HEK293 (cell line): ENCODE results near the gene HCN4.

Experiments used
- CTCF ChIA-PET: fragments of 350-600 bp; formaldehyde crosslinking; extraction: SDS; loops from one replicate; lab custom pipeline; 2021; ENCODE audit warnings: antibody characterized with exemption; lab: Yijun Ruan, JAX
- POLR2A ChIA-PET: fragments of 300-600 bp; formaldehyde crosslinking; extraction: SDS; loops from one replicate; lab custom pipeline; 2020; ENCODE audit warnings: antibody characterized with exemption, inconsistent platforms; lab: Yijun Ruan, JAX
- H3K27ac ChIP-seq: fragments of 200-500 bp; sonication (Bioruptor generic); 2 replicates; pipeline ENCODE4 v1.5.1; 2014; ENCODE audit warnings: low read depth, low read length, control low read depth, inconsistent platforms; ENCODE audit errors: extremely low read depth
- H3K36me3 ChIP-seq, 2 experiments: fragments of 200-500 bp in 1 of 2; sonication (Bioruptor generic) in 1 of 2; 1 replicate in 1 of 2; 2 replicates in 1 of 2; pipeline ENCODE4 v1.5.1; 2014 to 2017; ENCODE audit warnings: inconsistent platforms in 2 of 2, low read length in 2 of 2; ENCODE audit not compliant: control insufficient read depth in 2 of 2, insufficient read depth in 1 of 2
- H3K4me1 ChIP-seq: fragments of 200-500 bp; sonication (Bioruptor generic); 2 replicates; pipeline ENCODE4 v1.5.1; 2014; ENCODE audit warnings: mild to moderate bottlenecking, low read length, inconsistent platforms; ENCODE audit not compliant: control insufficient read depth, insufficient read depth
- H3K4me3 ChIP-seq: 2 replicates; pipeline ENCODE4 v1.5.1; 2011; ENCODE audit warnings: low read depth, mild to moderate bottlenecking, control low read depth, low read length, moderate library complexity
- H3K9me3 ChIP-seq: fragments of 200-500 bp; sonication (Bioruptor generic); 2 replicates; pipeline ENCODE4 v1.5.1; 2014; ENCODE audit warnings: low read depth, low read length, inconsistent platforms; ENCODE audit not compliant: control insufficient read depth, insufficient read depth
- BCL11A ChIP-seq: fragments of 450-650 bp; formaldehyde crosslinking; IDR thresholded peaks from 2 replicates; pipeline ENCODE4 v1.5.1; 2016; ENCODE audit warnings: low read depth, missing biosample characterization, missing genetic modification characterization
- GLIS1 ChIP-seq: fragments of 450-650 bp; formaldehyde crosslinking; IDR thresholded peaks from 2 replicates; pipeline ENCODE4 v1.5.1; 2016; ENCODE audit warnings: missing biosample characterization, missing genetic modification characterization
- GLIS2 ChIP-seq: fragments of 450-650 bp; formaldehyde crosslinking; IDR thresholded peaks from 2 replicates; pipeline ENCODE4 v1.5.1; 2016; ENCODE audit warnings: missing biosample characterization, missing genetic modification characterization
- KLF9 ChIP-seq: fragments of 450-650 bp; formaldehyde crosslinking; IDR thresholded peaks from 2 replicates; pipeline ENCODE4 v1.5.1; 2016; ENCODE audit warnings: missing biosample characterization, missing genetic modification characterization, low read depth
- OVOL3 ChIP-seq: fragments of 450-650 bp; formaldehyde crosslinking; IDR thresholded peaks from 2 replicates; pipeline ENCODE4 v1.5.1; 2016; ENCODE audit warnings: missing biosample characterization, missing genetic modification characterization
- ZNF202 ChIP-seq: fragments of 450-650 bp; formaldehyde crosslinking; IDR thresholded peaks from 2 replicates; pipeline ENCODE4 v1.5.1; 2016; ENCODE audit warnings: missing biosample characterization, missing genetic modification characterization, borderline replicate concordance
- ZNF292 ChIP-seq: fragments of 450-650 bp; formaldehyde crosslinking; IDR thresholded peaks from 2 replicates; pipeline ENCODE4 v1.5.1; 2016; ENCODE audit warnings: low read depth, missing biosample characterization, missing genetic modification characterization, borderline replicate concordance
- ZNF585B ChIP-seq: fragments of 450-650 bp; formaldehyde crosslinking; IDR thresholded peaks from 2 replicates; pipeline ENCODE4 v1.5.1; 2016; ENCODE audit warnings: missing biosample characterization, missing genetic modification characterization
- ZNF623 ChIP-seq: fragments of 450-650 bp; formaldehyde crosslinking; IDR thresholded peaks from 2 replicates; pipeline ENCODE4 v1.5.1; 2016; ENCODE audit warnings: missing biosample characterization, missing genetic modification characterization
- ZNF701 ChIP-seq: fragments of 450-650 bp; formaldehyde crosslinking; IDR thresholded peaks from 2 replicates; pipeline ENCODE4 v1.5.1; 2016; ENCODE audit warnings: missing biosample characterization, missing genetic modification characterization
- ZNF707 ChIP-seq: fragments of 450-650 bp; formaldehyde crosslinking; IDR thresholded peaks from 2 replicates; pipeline ENCODE4 v1.5.1; 2016; ENCODE audit warnings: missing biosample characterization, missing genetic modification characterization
- ZNF76 ChIP-seq: fragments of 450-650 bp; formaldehyde crosslinking; IDR thresholded peaks from 2 replicates; pipeline ENCODE4; 2016; ENCODE audit warnings: low read depth, missing biosample characterization, missing genetic modification characterization, borderline replicate concordance
- ZXDB ChIP-seq: fragments of 450-650 bp; formaldehyde crosslinking; IDR thresholded peaks from 2 replicates; pipeline ENCODE4 v1.5.1; 2016; ENCODE audit warnings: missing biosample characterization, missing genetic modification characterization
- TF ChIP-seq, protein P1 (sequence below): fragments of 450-650 bp; formaldehyde crosslinking; IDR thresholded peaks from 2 replicates; pipeline ENCODE4 v1.5.1; 2016; ENCODE audit warnings: missing biosample characterization, missing genetic modification characterization
- TF ChIP-seq, protein P2 (sequence below): fragments of 450-650 bp; formaldehyde crosslinking; IDR thresholded peaks from 2 replicates; pipeline ENCODE4; 2016; ENCODE audit warnings: missing biosample characterization, missing genetic modification characterization
- TF ChIP-seq, protein P3 (sequence below): fragments of 450-650 bp; formaldehyde crosslinking; IDR thresholded peaks from 2 replicates; pipeline ENCODE4 v1.5.1; 2016; ENCODE audit warnings: missing biosample characterization, missing genetic modification characterization
- TF ChIP-seq, protein P4 (sequence below): fragments of 450-650 bp; formaldehyde crosslinking; IDR thresholded peaks from 2 replicates; pipeline ENCODE4 v1.5.1; 2016; ENCODE audit warnings: missing biosample characterization, missing genetic modification characterization
- TF ChIP-seq, protein P5 (sequence below): fragments of 450-650 bp; formaldehyde crosslinking; IDR thresholded peaks from 2 replicates; pipeline ENCODE4 v1.5.1; 2016; ENCODE audit warnings: missing biosample characterization, missing genetic modification characterization, low read depth
- TF ChIP-seq, protein P6 (sequence below): fragments of 450-650 bp; formaldehyde crosslinking; IDR thresholded peaks from 2 replicates; pipeline ENCODE4 v1.5.1; 2017; ENCODE audit warnings: missing biosample characterization, missing genetic modification characterization
- TF ChIP-seq, protein P7 (sequence below): sonication (generic); formaldehyde crosslinking; IDR thresholded peaks from 2 replicates; pipeline ENCODE4 v1.8.1; 2022; ENCODE audit warnings: mild to moderate bottlenecking, moderate library complexity, missing genetic modification reagents

Gene HCN4

DNA sequence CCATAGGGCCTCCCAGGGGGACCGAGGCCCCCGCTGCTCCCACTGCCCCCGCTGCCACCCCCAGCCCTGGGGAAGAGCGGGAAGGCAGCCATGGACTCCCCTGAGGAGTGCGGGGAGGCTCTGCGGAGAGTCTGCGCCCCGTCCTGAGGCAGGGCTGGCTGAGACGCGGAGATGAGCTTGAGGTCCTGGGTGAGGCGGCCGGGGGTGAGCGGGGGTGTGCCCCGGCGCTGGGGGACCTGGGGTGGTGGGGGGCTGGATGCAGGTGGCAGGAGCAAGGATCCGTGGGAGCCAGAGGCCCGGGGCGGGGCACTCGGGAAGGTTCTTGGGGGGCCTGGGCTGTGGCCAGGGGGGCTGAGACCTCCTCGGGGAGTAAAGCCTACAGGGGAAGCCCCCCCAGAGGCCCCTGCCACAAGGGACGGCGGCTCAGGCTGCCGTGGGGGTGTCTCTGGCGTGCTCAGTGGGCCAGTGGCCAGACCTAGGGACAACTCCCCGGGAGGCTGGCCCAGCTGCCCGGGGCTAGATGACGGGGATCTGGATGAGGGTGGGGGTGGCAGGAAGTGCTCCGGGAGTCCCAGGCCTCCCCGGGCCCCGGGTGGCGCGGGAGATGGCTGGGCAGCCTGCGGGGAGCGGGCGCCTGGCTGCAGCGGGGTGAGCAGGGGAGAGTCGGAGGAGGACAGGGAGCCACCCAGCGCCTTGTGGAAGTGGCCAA is 45.9 kb downstream of the HCN4 start:
- TF ChIP-seq ZNF202 (tag by site-specific recombination), result no peak
- TF ChIP-seq GLIS2 (tag by site-specific recombination), result peak; percentile 61
- TF ChIP-seq GLIS1 (tag by site-specific recombination), result peak; percentile 75
- TF ChIP-seq ZXDB (tag by site-specific recombination), result no peak
- TF ChIP-seq, protein P1, sequence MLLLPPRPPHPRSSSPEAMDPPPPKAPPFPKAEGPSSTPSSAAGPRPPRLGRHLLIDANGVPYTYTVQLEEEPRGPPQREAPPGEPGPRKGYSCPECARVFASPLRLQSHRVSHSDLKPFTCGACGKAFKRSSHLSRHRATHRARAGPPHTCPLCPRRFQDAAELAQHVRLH, result no peak
- TF ChIP-seq ZNF76, result no peak
- TF ChIP-seq, protein P2, sequence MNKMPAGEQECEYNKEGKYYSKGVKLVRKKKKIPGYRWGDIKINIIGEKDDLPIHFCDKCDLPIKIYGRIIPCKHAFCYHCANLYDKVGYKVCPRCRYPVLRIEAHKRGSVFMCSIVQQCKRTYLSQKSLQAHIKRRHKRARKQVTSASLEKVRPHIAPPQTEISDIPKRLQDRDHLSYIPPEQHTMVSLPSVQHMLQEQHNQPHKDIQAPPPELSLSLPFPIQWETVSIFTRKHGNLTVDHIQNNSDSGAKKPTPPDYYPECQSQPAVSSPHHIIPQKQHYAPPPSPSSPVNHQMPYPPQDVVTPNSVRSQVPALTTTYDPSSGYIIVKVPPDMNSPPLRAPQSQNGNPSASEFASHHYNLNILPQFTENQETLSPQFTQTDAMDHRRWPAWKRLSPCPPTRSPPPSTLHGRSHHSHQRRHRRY (tag by site-specific recombination), result no peak
- TF ChIP-seq, protein P3, sequence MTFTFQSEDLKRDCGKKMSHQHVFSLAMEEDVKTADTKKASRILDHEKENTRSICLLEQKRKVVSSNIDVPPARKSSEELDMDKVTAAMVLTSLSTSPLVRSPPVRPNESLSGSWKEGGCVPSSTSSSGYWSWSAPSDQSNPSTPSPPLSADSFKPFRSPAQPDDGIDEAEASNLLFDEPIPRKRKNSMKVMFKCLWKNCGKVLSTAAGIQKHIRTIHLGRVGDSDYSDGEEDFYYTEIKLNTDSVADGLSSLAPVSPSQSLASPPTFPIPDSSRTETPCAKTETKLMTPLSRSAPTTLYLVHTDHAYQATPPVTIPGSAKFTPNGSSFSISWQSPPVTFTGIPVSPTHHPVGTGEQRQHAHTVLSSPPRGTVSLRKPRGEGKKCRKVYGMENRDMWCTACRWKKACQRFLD (tag by site-specific recombination), result no peak
- no peaks in the 10 kb centered on the region for H3K36me3 ChIP-seq
- no peak overlapping the region for H3K27ac ChIP-seq
- no peaks in the 10 kb centered on the region for H3K4me1 ChIP-seq
- ChIA-PET CTCF (interaction anchor here (0.9 to 1.1 kb wide), 2 partner anchors 17 to 316 kb away, joined by 3 read pairs; no protein-coding TSS in a partner anchor), POLR2A (interaction anchor here (0.6 kb wide), 2 partner anchors 69 to 125 kb away, joined by 3 to 6 read pairs; no protein-coding TSS in a partner anchor)
- H3K9me3 ChIP-seq, result no peaks in the 10 kb centered on the region
- no peak overlapping the region for H3K4me3 ChIP-seq

DNA sequence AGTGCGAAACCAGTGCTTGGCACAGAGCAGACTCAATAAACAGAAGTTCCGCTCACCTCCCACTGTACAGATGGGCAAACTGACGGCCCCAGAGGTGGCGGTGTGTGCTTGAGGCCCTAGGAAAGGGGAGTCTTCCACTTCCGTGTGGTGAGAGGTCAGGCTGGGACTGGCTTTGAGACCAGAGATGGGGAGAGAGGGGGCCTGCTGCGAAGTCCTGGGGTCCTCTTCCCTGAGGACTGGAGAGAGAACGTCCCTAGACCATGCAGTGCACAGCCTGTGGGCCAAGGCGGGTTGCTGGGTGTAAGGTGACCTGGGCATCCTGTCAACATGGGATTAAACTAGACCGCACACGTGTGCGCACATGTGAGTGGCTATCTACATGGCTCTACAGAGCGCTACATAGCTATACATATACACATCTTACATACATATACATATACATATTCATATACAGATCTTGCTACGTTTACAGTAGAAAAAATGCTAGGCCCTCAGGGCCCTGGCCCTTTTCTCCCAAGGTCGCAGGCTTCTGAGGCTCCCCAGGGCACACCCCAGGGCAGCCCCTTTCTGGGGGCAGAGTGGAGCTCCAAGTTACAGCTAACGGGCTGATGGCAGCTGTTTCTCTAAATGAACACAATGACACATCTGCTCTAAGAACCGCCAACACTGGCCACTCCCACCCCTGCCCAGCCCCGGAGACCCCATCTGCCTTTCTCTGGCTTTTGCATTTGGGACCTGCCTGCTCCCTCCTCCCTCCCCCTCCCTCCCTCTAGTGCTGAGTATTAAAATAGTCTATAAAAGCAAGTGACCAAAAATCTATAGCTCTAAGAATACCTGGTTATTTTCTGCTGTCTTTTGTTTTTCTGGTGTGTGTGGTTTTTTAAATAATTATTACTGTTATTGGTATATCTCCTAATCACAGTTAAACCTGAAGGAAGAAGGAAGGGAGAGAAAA is 47.0 kb downstream of the HCN4 start:
- Histone ChIP-seq H3K27ac (no peak overlapping the region), H3K4me1 (no peaks in the 10 kb centered on the region), H3K9me3 (no peaks in the 10 kb centered on the region), H3K36me3 (no peaks in the 10 kb centered on the region), H3K4me3 (no peak overlapping the region)
- CTCF ChIA-PET, result interaction anchor here (1.1 kb wide), 1 partner anchor 317 kb away, joined by 3 read pairs; no protein-coding TSS in a partner anchor
- POLR2A ChIA-PET, result interaction anchor here (0.6 to 0.7 kb wide), 2 partner anchors 126 to 157 kb away, joined by 3 to 6 read pairs; no protein-coding TSS in a partner anchor
- TF ChIP-seq, protein P4, sequence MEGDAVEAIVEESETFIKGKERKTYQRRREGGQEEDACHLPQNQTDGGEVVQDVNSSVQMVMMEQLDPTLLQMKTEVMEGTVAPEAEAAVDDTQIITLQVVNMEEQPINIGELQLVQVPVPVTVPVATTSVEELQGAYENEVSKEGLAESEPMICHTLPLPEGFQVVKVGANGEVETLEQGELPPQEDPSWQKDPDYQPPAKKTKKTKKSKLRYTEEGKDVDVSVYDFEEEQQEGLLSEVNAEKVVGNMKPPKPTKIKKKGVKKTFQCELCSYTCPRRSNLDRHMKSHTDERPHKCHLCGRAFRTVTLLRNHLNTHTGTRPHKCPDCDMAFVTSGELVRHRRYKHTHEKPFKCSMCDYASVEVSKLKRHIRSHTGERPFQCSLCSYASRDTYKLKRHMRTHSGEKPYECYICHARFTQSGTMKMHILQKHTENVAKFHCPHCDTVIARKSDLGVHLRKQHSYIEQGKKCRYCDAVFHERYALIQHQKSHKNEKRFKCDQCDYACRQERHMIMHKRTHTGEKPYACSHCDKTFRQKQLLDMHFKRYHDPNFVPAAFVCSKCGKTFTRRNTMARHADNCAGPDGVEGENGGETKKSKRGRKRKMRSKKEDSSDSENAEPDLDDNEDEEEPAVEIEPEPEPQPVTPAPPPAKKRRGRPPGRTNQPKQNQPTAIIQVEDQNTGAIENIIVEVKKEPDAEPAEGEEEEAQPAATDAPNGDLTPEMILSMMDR, result no peak
- TF ChIP-seq, protein P1, result no peak
- TF ChIP-seq, protein P5, sequence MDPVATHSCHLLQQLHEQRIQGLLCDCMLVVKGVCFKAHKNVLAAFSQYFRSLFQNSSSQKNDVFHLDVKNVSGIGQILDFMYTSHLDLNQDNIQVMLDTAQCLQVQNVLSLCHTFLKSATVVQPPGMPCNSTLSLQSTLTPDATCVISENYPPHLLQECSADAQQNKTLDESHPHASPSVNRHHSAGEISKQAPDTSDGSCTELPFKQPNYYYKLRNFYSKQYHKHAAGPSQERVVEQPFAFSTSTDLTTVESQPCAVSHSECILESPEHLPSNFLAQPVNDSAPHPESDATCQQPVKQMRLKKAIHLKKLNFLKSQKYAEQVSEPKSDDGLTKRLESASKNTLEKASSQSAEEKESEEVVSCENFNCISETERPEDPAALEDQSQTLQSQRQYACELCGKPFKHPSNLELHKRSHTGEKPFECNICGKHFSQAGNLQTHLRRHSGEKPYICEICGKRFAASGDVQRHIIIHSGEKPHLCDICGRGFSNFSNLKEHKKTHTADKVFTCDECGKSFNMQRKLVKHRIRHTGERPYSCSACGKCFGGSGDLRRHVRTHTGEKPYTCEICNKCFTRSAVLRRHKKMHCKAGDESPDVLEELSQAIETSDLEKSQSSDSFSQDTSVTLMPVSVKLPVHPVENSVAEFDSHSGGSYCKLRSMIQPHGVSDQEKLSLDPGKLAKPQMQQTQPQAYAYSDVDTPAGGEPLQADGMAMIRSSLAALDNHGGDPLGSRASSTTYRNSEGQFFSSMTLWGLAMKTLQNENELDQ, result no peak
- no peak for TF ChIP-seq ZNF707
- TF ChIP-seq, protein P6, sequence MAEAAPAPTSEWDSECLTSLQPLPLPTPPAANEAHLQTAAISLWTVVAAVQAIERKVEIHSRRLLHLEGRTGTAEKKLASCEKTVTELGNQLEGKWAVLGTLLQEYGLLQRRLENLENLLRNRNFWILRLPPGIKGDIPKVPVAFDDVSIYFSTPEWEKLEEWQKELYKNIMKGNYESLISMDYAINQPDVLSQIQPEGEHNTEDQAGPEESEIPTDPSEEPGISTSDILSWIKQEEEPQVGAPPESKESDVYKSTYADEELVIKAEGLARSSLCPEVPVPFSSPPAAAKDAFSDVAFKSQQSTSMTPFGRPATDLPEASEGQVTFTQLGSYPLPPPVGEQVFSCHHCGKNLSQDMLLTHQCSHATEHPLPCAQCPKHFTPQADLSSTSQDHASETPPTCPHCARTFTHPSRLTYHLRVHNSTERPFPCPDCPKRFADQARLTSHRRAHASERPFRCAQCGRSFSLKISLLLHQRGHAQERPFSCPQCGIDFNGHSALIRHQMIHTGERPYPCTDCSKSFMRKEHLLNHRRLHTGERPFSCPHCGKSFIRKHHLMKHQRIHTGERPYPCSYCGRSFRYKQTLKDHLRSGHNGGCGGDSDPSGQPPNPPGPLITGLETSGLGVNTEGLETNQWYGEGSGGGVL (tag by site-specific recombination), result no peak
- TF ChIP-seq, protein P7, sequence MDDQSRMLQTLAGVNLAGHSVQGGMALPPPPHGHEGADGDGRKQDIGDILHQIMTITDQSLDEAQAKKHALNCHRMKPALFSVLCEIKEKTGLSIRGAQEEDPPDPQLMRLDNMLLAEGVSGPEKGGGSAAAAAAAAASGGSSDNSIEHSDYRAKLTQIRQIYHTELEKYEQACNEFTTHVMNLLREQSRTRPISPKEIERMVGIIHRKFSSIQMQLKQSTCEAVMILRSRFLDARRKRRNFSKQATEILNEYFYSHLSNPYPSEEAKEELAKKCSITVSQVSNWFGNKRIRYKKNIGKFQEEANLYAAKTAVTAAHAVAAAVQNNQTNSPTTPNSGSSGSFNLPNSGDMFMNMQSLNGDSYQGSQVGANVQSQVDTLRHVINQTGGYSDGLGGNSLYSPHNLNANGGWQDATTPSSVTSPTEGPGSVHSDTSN (CRISPR knock-in tag), result no peak
- TF ChIP-seq ZNF701, result no peak
- no peak for TF ChIP-seq ZNF623 (tag by site-specific recombination)
- no peak for TF ChIP-seq ZNF585B
- TF ChIP-seq OVOL3 (tag by site-specific recombination), result no peak
- no peak for TF ChIP-seq BCL11A (tag by site-specific recombination)
- TF ChIP-seq KLF9 (tag by site-specific recombination), result no peak
- no peak for TF ChIP-seq ZNF292 (tag by site-specific recombination)
